CD4-positive, alpha-beta memory T cell (primary cell): Measurements from ENCODE around the gene ZNF3. TPM values are rescaled to one million over a fixed set of nuclear protein-coding genes. Genes with fewer than 3 reads are reported as not detected.
A peak's percentile ranks its signal among the peaks of the same experiment; 100 is the strongest.

Experiments used
- CTCF ChIA-PET: fragments of 350-600 bp; sonication (Branson Sonifier 250); formaldehyde crosslinking; loops from one replicate; lab custom pipeline; 2021; ENCODE audit warnings: inconsistent platforms; ENCODE audit not compliant: partially characterized antibody; lab: Charles Lee
- POLR2A ChIA-PET: fragments of 350-600 bp; sonication (Branson Sonifier 250); formaldehyde crosslinking; loops from one replicate; lab custom pipeline; 2021; ENCODE audit not compliant: partially characterized antibody; lab: Charles Lee
- DNase-seq, 5 donors: peaks; one replicate each; pipeline versions ENCODE4 v3.0.0 to v3.0.0-alpha.2; 2020 to 2022; ENCODE audit warnings: mixed read lengths in 1 of 5
- H3K27ac ChIP-seq: one replicate; pipeline ENCODE4 v1.7.0; 2013; ENCODE audit warnings: low read depth, low read length
- H3K27me3 ChIP-seq: 2 replicates; pipeline ENCODE4 v1.7.0; 2013; ENCODE audit warnings: mild to moderate bottlenecking, low read length, moderate library complexity; ENCODE audit not compliant: insufficient read depth
- H3K36me3 ChIP-seq: 2 replicates; pipeline ENCODE4 v1.7.0; 2013; ENCODE audit warnings: mild to moderate bottlenecking, low read length, moderate library complexity; ENCODE audit not compliant: insufficient read depth
- H3K4me1 ChIP-seq: 2 replicates; pipeline ENCODE4 v1.7.0; 2013; ENCODE audit warnings: mild to moderate bottlenecking, low read length, moderate library complexity; ENCODE audit not compliant: insufficient read depth
- H3K4me3 ChIP-seq, 2 donors: one replicate each; pipeline ENCODE4 v1.7.0; 2013; ENCODE audit warnings: low read length in 2 of 2, mild to moderate bottlenecking in 1 of 2
- H3K9me3 ChIP-seq, 2 donors: one replicate each; pipeline ENCODE4 v1.7.0; 2013; ENCODE audit warnings: low read length in 2 of 2, control low read depth in 1 of 2; ENCODE audit not compliant: control insufficient read depth in 1 of 2
- H3K27ac Mint-ChIP-seq, 7 donors: one replicate each; pipeline ENCODE4 v1.8.0; 2020 to 2021; ENCODE audit warnings: mixed read lengths in 7 of 7, mild to moderate bottlenecking in 6 of 7, inconsistent platforms in 3 of 7, moderate library complexity in 3 of 7
- H3K27me3 Mint-ChIP-seq, 2 donors: one replicate each; pipeline ENCODE4 v1.8.0; 2020 to 2021; ENCODE audit warnings: mixed read lengths in 2 of 2
- H3K36me3 Mint-ChIP-seq, 2 donors: one replicate each; pipeline ENCODE4 v1.8.0; 2020 to 2021; ENCODE audit warnings: mixed read lengths in 2 of 2, inconsistent platforms in 1 of 2, mild to moderate bottlenecking in 1 of 2
- H3K4me1 Mint-ChIP-seq, 4 donors: one replicate each; pipeline ENCODE4 v1.8.0; 2020 to 2021; ENCODE audit warnings: mixed read lengths in 4 of 4, mild to moderate bottlenecking in 1 of 4
- H3K4me3 Mint-ChIP-seq, 8 donors: one replicate each; pipeline ENCODE4 v1.8.0; 2020 to 2021; ENCODE audit warnings: mixed read lengths in 8 of 8, mild to moderate bottlenecking in 7 of 8, moderate library complexity in 6 of 8, inconsistent platforms in 3 of 8
- H3K9me3 Mint-ChIP-seq, 8 donors: one replicate each; pipeline ENCODE4 v1.8.0; 2020 to 2021; ENCODE audit warnings: mixed read lengths in 8 of 8, mild to moderate bottlenecking in 5 of 8, inconsistent platforms in 3 of 8, moderate library complexity in 1 of 8
- intact Hi-C: fragments of 100-400 bp; cut with micrococcal nuclease; formaldehyde crosslinking; loops from one replicate; pipeline ENCODE4 v1.15.1; 2023
- polyA plus RNA-seq, 2 donors: library from polyadenylated mRNA; unstranded; fragments of 300-500 nt; fragmentation: Illumina TruSeq; gene quantifications; one replicate each; pipeline ENCODE4 v1.2.3, GENCODE V29; 2021
- total RNA-seq, 2 experiments: library from RNA; stranded (reverse); gene quantifications; one replicate each; pipeline ENCODE4 v1.2.3, GENCODE V29; 2021

ZNF3 gene
- total and polyA plus RNA-seq, 4 experiments from 2014 or later: 11.9 to 44.8 (median 34.8) TPM

- Histone ChIP-seq H3K36me3 (peaks cover 18% of the 10 kb centered on the region), H3K4me3 (no peak overlapping the region), H3K27ac (no peak overlapping the region), H3K9me3 (no peaks in the 10 kb centered on the region), H3K4me1 (no peaks in the 10 kb centered on the region), H3K27me3 (no peaks in the 10 kb centered on the region)
- POLR2A ChIA-PET: interaction anchor here (1.8 kb wide), 1 partner anchor 14 kb away, joined by 6 read pairs; the partner anchor contains the start of gene ZSCAN21
- H3K4me3 Mint-ChIP-seq: no peak overlapping the region
- intact Hi-C loops: no loop called here
- no peak overlapping the region for H3K27ac Mint-ChIP-seq
- H3K9me3 Mint-ChIP-seq: peaks cover 0 to 1% (median 0%) of the 10 kb centered on the region in 8 donors
- no peaks in the 10 kb centered on the region for H3K27me3 Mint-ChIP-seq
- no peak for DNase-seq
- peaks cover 0 to 4% (median under 1%) of the 10 kb centered on the region in 4 donors for H3K4me1 Mint-ChIP-seq
- CTCF ChIA-PET: interaction anchor here (0.7 to 1.5 kb wide), 3 partner anchors 84 to 135 kb away, joined by 3 read pairs; partner anchors contain the start of gene GJC3
- H3K36me3 Mint-ChIP-seq: peaks cover 22 to 40% of the 10 kb centered on the region in 2 donors
Measured at GRCh38 chr7:100064162-100064561, 17.4 kb downstream of the ZNF3 start.

- Mint-ChIP-seq H3K4me3 (no peak overlapping the region), H3K36me3 (peaks cover 22 to 47% of the 10 kb centered on the region in 2 donors), H3K4me1 (peaks cover 0 to 4% (median under 1%) of the 10 kb centered on the region in 4 donors), H3K27me3 (no peaks in the 10 kb centered on the region), H3K27ac (peak overlapping the region in 1 of 7 donors; percentile 48), H3K9me3 (peaks cover 0 to 1% (median 0%) of the 10 kb centered on the region in 8 donors)
- CTCF ChIA-PET: interaction anchor here (0.7 to 1.5 kb wide), 3 partner anchors 84 to 134 kb away, joined by 3 read pairs; partner anchors contain the start of gene GJC3
- H3K4me1 ChIP-seq: no peaks in the 10 kb centered on the region
- intact Hi-C loops: no loop called here
- no peak overlapping the region for H3K27ac ChIP-seq
- no peak overlapping the region for H3K4me3 ChIP-seq
- DNase-seq: no peak
- no peaks in the 10 kb centered on the region for H3K9me3 ChIP-seq
- H3K27me3 ChIP-seq: no peaks in the 10 kb centered on the region
- POLR2A ChIA-PET: interaction anchor here (0.7 to 1.8 kb wide), 2 partner anchors 14 to 66 kb away, joined by 3 to 6 read pairs; partner anchors contain the start of gene ZSCAN21
- peaks cover 26% of the 10 kb centered on the region for H3K36me3 ChIP-seq
Measured at GRCh38 chr7:100063376-100063775, 18.1 kb downstream of the ZNF3 start.

GRCh38 chr7:100061518-100062193 is 19.9 kb downstream of the ZNF3 start:
- no peak overlapping the region for H3K4me3 ChIP-seq
- no peak for DNase-seq
- ChIA-PET CTCF (interaction anchor here (1.0 kb wide), 1 partner anchor 9 kb away, joined by 3 read pairs; no protein-coding TSS in a partner anchor), POLR2A (no interaction called here)
- intact Hi-C loops: no loop called here
- H3K27me3 Mint-ChIP-seq: no peaks in the 10 kb centered on the region
- H3K27ac ChIP-seq: no peak overlapping the region
- no peaks in the 10 kb centered on the region for H3K9me3 ChIP-seq
- H3K4me1 ChIP-seq: no peaks in the 10 kb centered on the region
- H3K27ac Mint-ChIP-seq: peak overlapping the region in 3 of 7 donors; percentile 4 to 79 (median 48)
- H3K4me1 Mint-ChIP-seq: peaks cover 0 to 4% (median 0%) of the 10 kb centered on the region in 4 donors
- H3K9me3 Mint-ChIP-seq: peaks cover 0 to 1% (median 0%) of the 10 kb centered on the region in 8 donors
- peaks cover 17 to 55% of the 10 kb centered on the region in 2 donors for H3K36me3 Mint-ChIP-seq
- H3K36me3 ChIP-seq: peaks cover 39% of the 10 kb centered on the region
- H3K4me3 Mint-ChIP-seq: no peak overlapping the region
- H3K27me3 ChIP-seq: no peaks in the 10 kb centered on the region

- POLR2A ChIA-PET: no interaction called here
- no peak for DNase-seq
- Mint-ChIP-seq H3K9me3 (no peaks in the 10 kb centered on the region), H3K27me3 (no peaks in the 10 kb centered on the region), H3K4me1 (peaks cover 0 to 4% (median 0%) of the 10 kb centered on the region in 4 donors), H3K36me3 (peaks cover 16 to 41% of the 10 kb centered on the region in 2 donors), H3K4me3 (no peak overlapping the region), H3K27ac (no peak overlapping the region)
- intact Hi-C loops: no loop called here
- no peaks in the 10 kb centered on the region for H3K9me3 ChIP-seq
- no peaks in the 10 kb centered on the region for H3K27me3 ChIP-seq
- CTCF ChIA-PET: interaction anchor here (1.6 to 2.1 kb wide), 2 partner anchors 9 to 146 kb away, joined by 3 to 5 read pairs; partner anchors contain the start of gene ZSCAN21
- H3K36me3 ChIP-seq: peaks cover 38% of the 10 kb centered on the region
- no peak overlapping the region for H3K4me3 ChIP-seq
- no peaks in the 10 kb centered on the region for H3K4me1 ChIP-seq
- no peak overlapping the region for H3K27ac ChIP-seq
Measured at GRCh38 chr7:100059251-100059739, 22.2 kb downstream of the ZNF3 start.

DNA sequence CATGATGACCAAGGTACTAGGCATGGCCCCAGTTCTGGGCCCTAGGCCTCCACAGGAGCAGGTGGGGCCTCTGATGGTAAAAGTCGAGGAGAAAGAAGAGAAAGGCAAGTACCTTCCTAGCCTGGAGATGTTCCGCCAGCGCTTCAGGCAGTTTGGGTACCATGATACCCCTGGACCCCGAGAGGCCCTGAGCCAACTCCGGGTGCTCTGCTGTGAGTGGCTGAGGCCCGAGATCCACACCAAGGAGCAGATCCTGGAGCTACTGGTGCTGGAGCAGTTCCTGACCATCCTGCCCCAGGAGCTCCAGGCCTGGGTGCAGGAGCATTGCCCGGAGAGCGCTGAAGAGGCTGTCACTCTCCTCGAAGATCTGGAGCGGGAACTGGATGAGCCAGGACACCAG is 24.5 kb downstream of the ZNF3 start:
- no peaks in the 10 kb centered on the region for H3K27me3 Mint-ChIP-seq
- H3K27ac Mint-ChIP-seq: peak overlapping the region in 2 of 7 donors; percentile 12 to 25
- H3K27ac ChIP-seq: no peak overlapping the region
- no peaks in the 10 kb centered on the region for H3K4me1 ChIP-seq
- peaks cover 12 to 31% of the 10 kb centered on the region in 2 donors for H3K36me3 Mint-ChIP-seq
- H3K4me3 Mint-ChIP-seq: no peak overlapping the region
- H3K4me3 ChIP-seq: no peak overlapping the region
- H3K9me3 Mint-ChIP-seq: no peaks in the 10 kb centered on the region
- intact Hi-C loops: no loop called here
- peaks cover 30% of the 10 kb centered on the region for H3K36me3 ChIP-seq
- ChIA-PET POLR2A (interaction anchor here (1.7 kb wide), 1 partner anchor 44 kb away, joined by 4 read pairs; the partner anchor contains the start of genes AP4M1 and MCM7), CTCF (no interaction called here)
- H3K4me1 Mint-ChIP-seq: peaks cover 0 to 4% (median 2%) of the 10 kb centered on the region in 4 donors
- DNase-seq: no peak
- no peaks in the 10 kb centered on the region for H3K9me3 ChIP-seq
- H3K27me3 ChIP-seq: no peaks in the 10 kb centered on the region

GRCh38 chr7:100053215-100053614 is 28.3 kb downstream of the ZNF3 start:
- Mint-ChIP-seq H3K4me1 (peaks cover 10 to 26% (median 18%) of the 10 kb centered on the region in 4 donors), H3K27ac (peak overlapping the region in 1 of 7 donors; percentile 47), H3K36me3 (peaks cover 7 to 21% of the 10 kb centered on the region in 2 donors), H3K27me3 (no peaks in the 10 kb centered on the region), H3K4me3 (peak overlapping the region in 1 of 8 donors; percentile 49), H3K9me3 (peaks cover 0 to 2% (median 0%) of the 10 kb centered on the region in 8 donors)
- peak in 4 of 5 donors; percentile 19 to 42 (median 34) for DNase-seq
- POLR2A ChIA-PET: no interaction called here
- H3K9me3 ChIP-seq: no peaks in the 10 kb centered on the region
- H3K27me3 ChIP-seq: no peaks in the 10 kb centered on the region
- H3K4me1 ChIP-seq: peaks cover 13% of the 10 kb centered on the region
- CTCF ChIA-PET: interaction anchor here (0.8 to 2.1 kb wide), 6 partner anchors 8 to 77 kb away, joined by 3 to 7 read pairs (median 3); no protein-coding TSS in a partner anchor
- H3K36me3 ChIP-seq: peaks cover 12% of the 10 kb centered on the region
- no peak overlapping the region for H3K4me3 ChIP-seq
- intact Hi-C loops: no loop called here
- no peak overlapping the region for H3K27ac ChIP-seq

DNA sequence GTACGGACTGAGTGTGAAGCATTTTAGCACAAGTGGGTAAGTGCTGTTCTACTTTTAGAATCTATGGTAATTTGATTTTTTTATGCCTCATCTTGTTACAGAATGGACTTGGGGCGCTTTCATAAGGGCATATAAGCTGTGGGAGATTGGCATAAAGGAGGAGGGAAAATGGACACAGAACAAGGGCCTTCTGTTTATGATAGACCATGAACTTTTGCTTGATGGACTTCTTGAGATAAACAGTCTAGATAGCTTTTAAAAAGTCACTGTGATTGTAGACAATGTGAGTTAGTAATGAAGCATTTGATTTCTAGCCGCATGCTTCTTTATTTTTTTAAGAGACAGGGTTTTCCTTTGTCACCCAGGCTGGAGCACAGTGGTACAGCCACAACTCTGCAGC is 29.9 kb downstream of the ZNF3 start:
- CTCF ChIA-PET: interaction anchor here (1.1 to 2.1 kb wide), 3 partner anchors 30 to 80 kb away, joined by 3 to 7 read pairs (median 3); no protein-coding TSS in a partner anchor
- intact Hi-C loops: no loop called here
- H3K9me3 Mint-ChIP-seq: peaks cover 0 to 2% (median 0%) of the 10 kb centered on the region in 8 donors
- POLR2A ChIA-PET: no interaction called here
- no peak for DNase-seq
- no peak overlapping the region for H3K4me3 ChIP-seq
- peak overlapping the region in 7 of 8 donors; percentile 13 to 68 (median 60) for H3K4me3 Mint-ChIP-seq
- no peaks in the 10 kb centered on the region for H3K27me3 Mint-ChIP-seq
- no peaks in the 10 kb centered on the region for H3K27me3 ChIP-seq
- H3K27ac ChIP-seq: no peak overlapping the region
- H3K36me3 ChIP-seq: no peaks in the 10 kb centered on the region
- peaks cover 3 to 9% of the 10 kb centered on the region in 2 donors for H3K36me3 Mint-ChIP-seq
- H3K4me1 ChIP-seq: peaks cover 13% of the 10 kb centered on the region
- peak overlapping the region; percentile 18 to 77 (median 65) for H3K27ac Mint-ChIP-seq
- peaks cover 10 to 26% (median 18%) of the 10 kb centered on the region in 4 donors for H3K4me1 Mint-ChIP-seq
- no peaks in the 10 kb centered on the region for H3K9me3 ChIP-seq
